GM18505 (cell line): ENCODE measurements around the gene ESRRA.
A peak's percentile ranks its signal among the peaks of the same experiment; 100 is the strongest.

Source experiments
- ATAC-seq: cut with Tn5 transposase; IDR thresholded peaks from one replicate; pipeline ENCODE4 v1.9.1; 2021; ENCODE audit not compliant: unreplicated experiment
- POLR2A ChIP-seq: IDR thresholded peaks from 4 replicates; pipeline ENCODE4 v1.6.1; 2011; ENCODE audit warnings: borderline replicate concordance; ENCODE audit not compliant: insufficient read depth, insufficient read length; ENCODE audit errors: extremely low read depth

The ESRRA gene

GRCh38 chr11:64305075-64305690, at the start of gene ESRRA:
Gene ESRRA, plus strand, starts transcription at chr11:64305524. Its CDS starts 1,656 bp downstream, at chr11:64307180.
- peak; percentile 74 for TF ChIP-seq POLR2A
- ATAC-seq: peak; percentile 68

GRCh38 chr11:64256300-64256699, 49.0 kb upstream of the ESRRA start:
- no peak for TF ChIP-seq POLR2A
- no peak for ATAC-seq

- ATAC-seq: no peak
- no peak for TF ChIP-seq POLR2A
These were observed 47.0 kb upstream of the ESRRA start for GRCh38 chr11:64258356-64258755.

- no peak for TF ChIP-seq POLR2A
- ATAC-seq: no peak
These were observed 46.3 kb upstream of the ESRRA start for GRCh38 chr11:64258946-64259532.

- no peak for ATAC-seq
- no peak for TF ChIP-seq POLR2A
These were observed 45.7 kb upstream of the ESRRA start for GRCh38 chr11:64259533-64260067.

GRCh38 chr11:64260147-64260708, 45.1 kb upstream of the ESRRA start:
- no peak for TF ChIP-seq POLR2A
- no peak for ATAC-seq

- no peak for ATAC-seq
- TF ChIP-seq POLR2A: no peak
These were observed 43.7 kb upstream of the ESRRA start for GRCh38 chr11:64261556-64262080.

- no peak for TF ChIP-seq POLR2A
- ATAC-seq: no peak
These were observed 42.9 kb upstream of the ESRRA start for GRCh38 chr11:64262271-64263002.

- no peak for ATAC-seq
- TF ChIP-seq POLR2A: no peak
These were observed 42.0 kb upstream of the ESRRA start for GRCh38 chr11:64263021-64263946.

GRCh38 chr11:64263947-64264317, 41.4 kb upstream of the ESRRA start:
- TF ChIP-seq POLR2A: no peak
- ATAC-seq: no peak

GRCh38 chr11:64264371-64264852, 40.9 kb upstream of the ESRRA start:
- ATAC-seq: no peak
- no peak for TF ChIP-seq POLR2A

GRCh38 chr11:64265176-64266160, 39.9 kb upstream of the ESRRA start:
- no peak for ATAC-seq
- no peak for TF ChIP-seq POLR2A

- ATAC-seq: no peak
- no peak for TF ChIP-seq POLR2A
These were observed 39.0 kb upstream of the ESRRA start for GRCh38 chr11:64266339-64266738.
